H1 (cell line): ENCODE measurements around the gene TCAF1. TPM values are rescaled to one million over a fixed set of nuclear protein-coding genes. Genes with fewer than 3 reads are reported as not detected.

Experiments used
- BCL11A ChIP-seq, 2 experiments: IDR thresholded peaks; one replicate each; pipeline ENCODE4 v1.6.1; 2011; ENCODE audit warnings: low read depth in 2 of 2, low read length in 2 of 2, mild to moderate bottlenecking in 2 of 2
- CHD1 ChIP-seq: IDR thresholded peaks from 2 replicates; pipeline ENCODE4 v1.6.1; 2012; ENCODE audit warnings: low read depth, low read length, improper control_type of control experiment
- RAD21 ChIP-seq, 2 experiments: IDR thresholded peaks in 1 of 2; conservative IDR thresholded peaks in 1 of 2; 2 replicates each; pipeline ENCODE4 v1.6.1; 2011; ENCODE audit warnings: low read depth in 2 of 2, low read length in 2 of 2, improper control_type of control experiment in 1 of 2, inconsistent platforms in 1 of 2, mild to moderate bottlenecking in 1 of 2, moderate library complexity in 1 of 2
- RNF2 ChIP-seq: fragments of 200-900, 300-1000 bp; sonication (generic); IDR thresholded peaks from 2 replicates; pipeline ENCODE4 v1.7.1; 2016; ENCODE audit warnings: borderline replicate concordance, low read depth, mild to moderate bottlenecking, antibody characterized with exemption, low read length; ENCODE audit not compliant: poor library complexity, severe bottlenecking; ENCODE audit errors: missing control alignments
- polyA plus RNA-seq, 7 experiments: library from polyadenylated mRNA; depleted of rRNA in 3 of 7; stranded (reverse) in 5 of 7; unstranded in 2 of 7; fragments of >200 nt in 5 of 7; fragments of 200-250 nt in 2 of 7; gene quantifications; 1 replicate in 5 of 7; 2 replicates in 1 of 7; 4 replicates in 1 of 7; pipeline versions ENCODE4 v1.2.1 to v1.2.3, GENCODE V29; 2011 to 2013; ENCODE audit warnings: missing spikeins in 2 of 7, mixed read lengths in 2 of 7
- total RNA-seq: library from RNA; stranded (reverse); fragmentation: NEBNext Ultra II Directional; extraction: Animal tissue kit (Norgen Biotek cat#: 25700); gene quantifications from 2 replicates; pipeline ENCODE4 v1.2.1, GENCODE V29; 2021

The TCAF1 gene
- total and polyA plus RNA-seq, 2 of the 8 experiments (the other 6 are each of a cell fraction or from before 2014, with no cell fraction given), result 9.6 to 28.0 TPM

DNA sequence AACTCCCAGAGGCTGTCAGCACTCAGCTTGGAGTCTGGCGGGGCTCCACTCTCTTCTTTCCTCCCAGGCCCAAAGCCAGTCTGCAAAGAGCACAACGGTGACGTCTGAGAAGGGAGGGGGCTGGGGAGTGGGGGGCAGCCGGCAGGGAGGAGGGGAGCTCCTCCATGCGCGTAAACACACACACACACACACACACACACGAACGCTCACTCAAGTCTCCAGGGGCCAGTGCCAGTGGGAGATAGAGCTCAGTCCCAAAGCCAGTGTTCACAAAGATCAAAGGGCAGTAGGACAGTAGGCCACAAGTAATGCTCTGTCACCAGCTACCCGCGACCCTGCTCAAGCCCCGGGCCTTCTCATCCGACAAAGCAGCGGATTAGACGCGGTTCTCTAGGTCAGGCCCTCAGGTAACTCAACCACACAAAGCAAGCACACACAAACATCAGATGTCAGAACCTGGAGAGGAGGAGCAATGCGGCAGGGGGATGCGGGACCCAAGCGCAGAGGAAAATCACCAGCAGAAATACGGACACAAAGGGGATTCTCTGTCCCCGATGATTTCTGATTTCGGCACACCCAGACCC, 19.9 kb downstream of the TCAF1 start (continued):
- TF ChIP-seq RNF2 (no peak), CHD1 (no peak), BCL11A (IDR thresholded peaks at IDR 0.05; ENCODE audit: low read depth in 2 of 2, low read length in 2 of 2) (no peak), RAD21 (IDR thresholded peaks at IDR 0.05 in 1 of 2, conservative IDR thresholded peaks at IDR 0.05 in 1 of 2; ENCODE audit: low read depth in 2 of 2, low read length in 2 of 2) (no peak)
- TF ChIP-seq, all 59 proteins: peak for 5
